Stimulated activated CD8-positive, alpha-beta memory T cell treated with anti-CD3 and anti-CD28 coated beads, Interleukin-15, amount 100 ng/mL, for 1 hour (primary cell): ENCODE measurements around the gene ATP8A2.
"Not testable (repeated sequence)": the region's sequence is repeated elsewhere in the genome, so short reads cannot be mapped to it uniquely, and the experiment has no call there.

ENCODE experiments used
- DNase-seq: peaks from one replicate; pipeline ENCODE4 v3.0.0-alpha.2; 2020; ENCODE audit warnings: low read depth

The ATP8A2 gene

GRCh38 chr13:25548991-25549390 is 177.2 kb downstream of the ATP8A2 start:
- DNase-seq, result not testable (repeated sequence)

- DNase-seq, result no peak
Measured at GRCh38 chr13:25561812-25562211, 190.0 kb downstream of the ATP8A2 start.

GRCh38 chr13:25570185-25570584 is 198.4 kb downstream of the ATP8A2 start:
- no peak for DNase-seq

GRCh38 chr13:25571237-25571636 is 199.5 kb downstream of the ATP8A2 start:
- DNase-seq, result no peak

GRCh38 chr13:25572171-25572570 is 200.4 kb downstream of the ATP8A2 start:
- DNase-seq, result not testable (repeated sequence)

GRCh38 chr13:25574437-25575411 is 202.9 kb downstream of the ATP8A2 start:
- peak; percentile 52 for DNase-seq

GRCh38 chr13:25575562-25575961 is 203.8 kb downstream of the ATP8A2 start:
- DNase-seq, result no peak

- DNase-seq, result no peak
Measured at GRCh38 chr13:25578526-25578925, 206.8 kb downstream of the ATP8A2 start.

- no peak for DNase-seq
Measured at GRCh38 chr13:25579221-25579620, 207.4 kb downstream of the ATP8A2 start.

GRCh38 chr13:25581351-25581750 is 209.6 kb downstream of the ATP8A2 start:
- DNase-seq, result no peak

GRCh38 chr13:25584087-25584486 is 212.3 kb downstream of the ATP8A2 start:
- no peak for DNase-seq

GRCh38 chr13:25585000-25585399 is 213.2 kb downstream of the ATP8A2 start:
- no peak for DNase-seq

- DNase-seq, result no peak
Measured at GRCh38 chr13:25587326-25587980, 215.7 kb downstream of the ATP8A2 start.

GRCh38 chr13:25588336-25589060 is 216.7 kb downstream of the ATP8A2 start:
- no peak for DNase-seq

- no peak for DNase-seq
Measured at GRCh38 chr13:25598421-25598820, 226.6 kb downstream of the ATP8A2 start.

- no peak for DNase-seq
Measured at GRCh38 chr13:25602176-25602575, 230.4 kb downstream of the ATP8A2 start.

- no peak for DNase-seq
Measured at GRCh38 chr13:25604106-25604505, 232.3 kb downstream of the ATP8A2 start.

GRCh38 chr13:25607096-25607495 is 235.3 kb downstream of the ATP8A2 start:
- DNase-seq, result no peak

- DNase-seq, result no peak
Measured at GRCh38 chr13:25608181-25608580, 236.4 kb downstream of the ATP8A2 start.

GRCh38 chr13:25616674-25617073 is 244.9 kb downstream of the ATP8A2 start:
- no peak for DNase-seq

GRCh38 chr13:25619897-25620296 is 248.1 kb downstream of the ATP8A2 start:
- DNase-seq, result no peak

GRCh38 chr13:25625414-25625813 is 253.6 kb downstream of the ATP8A2 start:
- DNase-seq, result no peak
